Subcutaneous abdominal adipose tissue (tissue), 5 donors: ENCODE data around the gene STAC3.

Experiments
- H3K27ac ChIP-seq: one replicate; pipeline ENCODE4 v1.7.0; 2013; ENCODE audit warnings: low read depth, mild to moderate bottlenecking, inconsistent platforms, low read length, moderate library complexity
- H3K27me3 ChIP-seq, 5 donors: one replicate each; pipeline ENCODE4 v1.7.0; 2013; ENCODE audit warnings: low read length in 5 of 5, inconsistent platforms in 1 of 5; ENCODE audit not compliant: control insufficient read depth in 5 of 5, insufficient read depth in 4 of 5
- H3K36me3 ChIP-seq, 5 donors: one replicate each; pipeline ENCODE4 v1.7.0; 2013; ENCODE audit warnings: low read length in 5 of 5; ENCODE audit not compliant: control insufficient read depth in 5 of 5, insufficient read depth in 5 of 5
- H3K4me1 ChIP-seq, 5 donors: one replicate each; pipeline ENCODE4 v1.7.0; 2013; ENCODE audit warnings: low read length in 5 of 5, mild to moderate bottlenecking in 3 of 5, moderate library complexity in 1 of 5; ENCODE audit not compliant: control insufficient read depth in 5 of 5, insufficient read depth in 5 of 5
- H3K4me3 ChIP-seq, 5 donors: one replicate each; pipeline ENCODE4 v1.7.0; 2013; ENCODE audit warnings: low read length in 5 of 5, low read depth in 1 of 5
- H3K9ac ChIP-seq, 5 donors: one replicate each; pipeline ENCODE4 v1.7.0; 2013; ENCODE audit warnings: low read length in 5 of 5, mild to moderate bottlenecking in 4 of 5, moderate library complexity in 3 of 5
- H3K9me3 ChIP-seq, 5 donors: one replicate each; pipeline ENCODE4 v1.7.0; 2013; ENCODE audit warnings: low read length in 5 of 5; ENCODE audit not compliant: control insufficient read depth in 5 of 5
- donor health status: healthy.
- donor health status: healthy.
- donor health status: healthy.
- donor health status: healthy.
- donor health status: healthy.

Gene STAC3

DNA sequence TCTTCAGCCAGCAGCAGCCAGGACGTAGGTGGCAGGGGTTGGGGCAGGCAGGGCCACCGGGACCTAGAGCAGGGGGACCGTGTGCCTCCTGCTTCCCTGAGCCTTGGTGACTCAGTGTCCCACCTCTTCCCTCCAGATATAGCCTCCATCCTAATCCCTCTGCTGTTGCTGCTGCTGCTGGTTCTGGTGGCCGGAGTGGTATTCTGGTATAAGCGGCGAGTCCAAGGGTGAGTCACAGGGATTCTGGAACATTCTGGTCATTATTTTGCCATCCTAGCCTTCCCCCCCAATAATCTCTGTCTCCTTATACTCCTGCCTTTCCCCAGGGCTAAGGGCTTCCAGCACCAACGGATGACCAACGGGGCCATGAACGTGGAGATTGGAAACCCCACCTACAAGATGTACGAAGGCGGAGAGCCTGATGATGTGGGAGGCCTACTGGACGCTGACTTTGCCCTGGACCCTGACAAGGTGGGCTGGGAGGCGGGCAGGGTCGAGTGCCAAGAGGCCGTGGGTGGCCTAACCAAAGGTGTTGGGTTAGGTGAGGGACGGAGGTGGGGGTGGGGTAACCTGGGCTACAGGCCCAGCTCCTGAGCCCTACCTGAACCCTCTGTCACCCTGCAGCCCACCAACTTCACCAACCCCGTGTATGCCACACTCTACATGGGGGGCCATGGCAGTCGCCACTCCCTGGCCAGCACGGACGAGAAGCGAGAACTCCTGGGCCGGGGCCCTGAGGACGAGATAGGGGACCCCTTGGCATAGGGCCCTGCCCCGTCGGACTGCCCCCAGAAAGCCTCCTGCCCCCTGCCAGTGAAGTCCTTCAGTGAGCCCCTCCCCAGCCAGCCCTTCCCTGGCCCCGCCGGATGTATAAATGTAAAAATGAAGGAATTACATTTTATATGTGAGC lies 38.9 kb downstream of the STAC3 start:
- Histone ChIP-seq H3K4me3 (no peak overlapping the region), H3K9ac (no peak overlapping the region), H3K27ac (no peak overlapping the region), H3K27me3 (peaks cover 0 to 18% (median 12%) of the 10 kb centered on the region in 5 donors), H3K9me3 (no peaks in the 10 kb centered on the region), H3K36me3 (peaks cover 0 to 61% (median 56%) of the 10 kb centered on the region in 5 donors), H3K4me1 (peaks cover 0 to 35% (median 29%) of the 10 kb centered on the region in 5 donors)

DNA sequence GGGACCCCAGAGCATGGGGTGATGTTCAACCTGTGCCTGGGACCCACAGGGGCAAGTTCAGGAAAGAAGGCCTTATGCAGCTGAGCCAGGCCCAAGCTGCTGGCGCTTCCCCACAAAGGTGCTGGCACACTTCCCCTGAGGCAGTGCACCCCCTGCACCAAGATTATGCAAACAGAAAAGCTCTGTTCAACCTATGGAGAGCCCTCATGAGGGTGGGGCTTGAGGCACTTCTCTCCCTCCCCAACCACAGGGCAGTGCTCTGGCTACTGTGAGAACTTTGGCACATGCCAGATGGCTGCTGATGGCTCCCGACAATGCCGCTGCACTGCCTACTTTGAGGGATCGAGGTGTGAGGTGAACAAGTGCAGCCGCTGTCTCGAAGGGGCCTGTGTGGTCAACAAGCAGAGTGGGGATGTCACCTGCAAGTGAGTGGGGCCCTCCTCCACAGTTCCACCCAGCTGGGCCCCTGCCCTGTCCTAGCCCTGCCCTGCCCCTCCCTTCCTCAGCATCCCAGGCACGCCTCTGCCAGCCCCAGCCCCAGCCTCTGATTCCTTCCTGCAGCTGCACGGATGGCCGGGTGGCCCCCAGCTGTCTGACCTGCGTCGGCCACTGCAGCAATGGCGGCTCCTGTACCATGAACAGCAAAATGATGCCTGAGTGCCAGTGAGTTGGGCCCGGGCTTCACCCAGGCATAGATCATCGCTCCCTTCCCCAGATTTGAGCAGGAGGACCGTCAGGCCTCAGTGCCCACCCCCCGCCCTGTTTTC lies 39.9 kb downstream of the STAC3 start:
- Histone ChIP-seq H3K36me3 (peaks cover 0 to 67% (median 62%) of the 10 kb centered on the region in 5 donors), H3K4me3 (no peak overlapping the region)

DNA sequence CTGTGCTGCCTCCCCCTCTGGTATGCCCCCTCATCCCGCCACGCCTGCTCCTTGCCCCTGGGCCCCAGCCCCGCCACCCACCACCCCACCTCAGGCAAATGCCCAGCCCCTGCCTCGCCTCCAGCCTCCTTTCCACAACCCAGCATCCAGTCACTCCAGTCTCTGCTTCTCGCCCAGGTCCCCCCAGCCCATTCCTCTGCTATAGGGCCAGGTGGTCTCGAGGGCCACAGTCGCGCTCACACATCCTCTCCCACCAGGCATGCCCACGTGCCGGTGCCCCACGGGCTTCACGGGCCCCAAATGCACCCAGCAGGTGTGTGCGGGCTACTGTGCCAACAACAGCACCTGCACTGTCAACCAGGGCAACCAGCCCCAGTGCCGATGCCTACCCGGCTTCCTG lies 40.5 kb downstream of the STAC3 start:
- Histone ChIP-seq H3K27ac (no peak overlapping the region), H3K9me3 (no peaks in the 10 kb centered on the region), H3K9ac (no peak overlapping the region), H3K36me3 (peaks cover 0 to 73% (median 69%) of the 10 kb centered on the region in 5 donors), H3K4me3 (no peak overlapping the region), H3K4me1 (peaks cover 0 to 20% (median 16%) of the 10 kb centered on the region in 5 donors), H3K27me3 (peaks cover 0 to 10% (median 5%) of the 10 kb centered on the region in 5 donors)

More for the DNA sequence above, 39.9 kb downstream of the STAC3 start:
- no peak overlapping the region for H3K27ac ChIP-seq
- peaks cover 0 to 16% (median 10%) of the 10 kb centered on the region in 5 donors for H3K27me3 ChIP-seq
- no peak overlapping the region for H3K9ac ChIP-seq
- H3K4me1 ChIP-seq, result peaks cover 0 to 27% (median 23%) of the 10 kb centered on the region in 5 donors
- no peaks in the 10 kb centered on the region for H3K9me3 ChIP-seq

GRCh38 chr12:57209916-57210315 lies 41.1 kb downstream of the STAC3 start:
- peaks cover 0 to 79% (median 74%) of the 10 kb centered on the region in 5 donors for H3K36me3 ChIP-seq
- H3K27ac ChIP-seq, result no peak overlapping the region
- H3K9me3 ChIP-seq, result no peaks in the 10 kb centered on the region
- peaks cover 0 to 19% (median 15%) of the 10 kb centered on the region in 5 donors for H3K4me1 ChIP-seq
- H3K27me3 ChIP-seq, result peaks cover 0 to 7% (median 3%) of the 10 kb centered on the region in 5 donors
- H3K9ac ChIP-seq, result no peak overlapping the region
- H3K4me3 ChIP-seq, result no peak overlapping the region

DNA sequence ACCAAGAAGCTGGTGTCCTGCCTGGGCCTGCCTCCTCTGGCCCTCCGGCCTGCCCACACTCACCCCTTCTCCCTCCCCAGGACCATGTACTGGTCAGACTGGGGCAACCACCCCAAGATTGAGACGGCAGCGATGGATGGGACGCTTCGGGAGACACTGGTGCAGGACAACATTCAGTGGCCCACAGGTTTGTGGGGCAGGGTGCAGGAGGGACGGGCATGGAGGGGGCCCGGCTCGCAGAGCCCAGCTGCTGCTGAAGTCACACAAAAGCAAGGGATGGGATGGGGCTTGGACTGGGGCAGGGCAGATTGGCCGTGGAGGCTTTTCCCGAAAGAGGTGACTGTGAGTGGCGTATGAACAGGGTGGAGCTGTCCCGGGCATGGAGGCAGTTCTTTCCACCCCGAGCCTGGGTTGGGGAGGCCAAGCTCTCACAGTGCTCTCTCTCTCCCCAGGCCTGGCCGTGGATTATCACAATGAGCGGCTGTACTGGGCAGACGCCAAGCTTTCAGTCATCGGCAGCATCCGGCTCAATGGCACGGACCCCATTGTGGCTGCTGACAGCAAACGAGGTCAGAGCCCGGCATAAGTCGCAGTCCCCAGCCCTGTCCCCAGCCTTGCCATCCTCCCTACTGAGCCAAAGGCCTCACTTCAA lies 42.2 kb downstream of the STAC3 start:
- H3K9ac ChIP-seq, result no peak overlapping the region
- peaks cover 0 to 90% (median 86%) of the 10 kb centered on the region in 5 donors for H3K36me3 ChIP-seq
- H3K27me3 ChIP-seq, result no peaks in the 10 kb centered on the region
- peaks cover 0 to 10% (median 9%) of the 10 kb centered on the region in 5 donors for H3K4me1 ChIP-seq
- no peak overlapping the region for H3K4me3 ChIP-seq
- H3K9me3 ChIP-seq, result no peaks in the 10 kb centered on the region
- H3K27ac ChIP-seq, result no peak overlapping the region

DNA sequence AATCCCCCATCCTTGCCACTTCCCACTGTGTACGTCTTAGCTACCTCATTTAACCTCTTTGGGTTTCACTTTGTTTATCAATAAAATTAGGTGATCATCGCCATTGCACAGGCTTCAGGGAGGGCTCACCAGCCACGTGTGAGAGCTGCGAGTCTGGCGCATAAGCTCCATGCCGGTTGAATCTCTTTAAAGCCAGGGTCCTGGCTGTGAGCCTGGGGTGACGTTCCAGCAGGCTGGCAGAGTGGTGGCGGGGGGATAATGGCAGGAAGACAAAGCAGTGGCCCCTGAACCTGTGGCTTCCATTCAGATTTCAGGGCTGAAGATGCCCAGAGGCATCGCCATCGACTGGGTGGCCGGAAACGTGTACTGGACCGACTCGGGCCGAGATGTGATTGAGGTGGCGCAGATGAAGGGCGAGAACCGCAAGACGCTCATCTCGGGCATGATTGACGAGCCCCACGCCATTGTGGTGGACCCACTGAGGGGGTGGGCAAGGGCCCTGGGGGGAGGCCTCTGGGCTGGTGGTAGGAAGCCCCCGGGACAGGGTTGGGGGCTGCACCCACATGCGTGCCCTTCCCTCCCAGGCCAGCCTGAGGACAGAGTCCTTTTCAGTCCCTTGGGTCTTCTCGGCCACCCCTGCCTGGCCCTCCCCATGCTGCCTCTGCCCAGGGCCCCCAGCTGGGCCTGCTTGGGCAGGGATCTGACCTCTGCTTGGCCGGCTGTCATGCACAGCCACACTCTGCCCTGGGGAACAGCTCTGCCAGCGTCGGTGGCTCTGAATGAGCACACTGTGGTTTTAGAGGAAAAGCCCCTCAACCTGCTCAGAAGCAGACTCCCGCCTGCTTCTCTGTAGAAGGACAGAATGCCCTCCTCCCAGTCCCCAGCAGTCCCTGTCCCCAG lies 43.0 kb downstream of the STAC3 start:
- Histone ChIP-seq H3K27me3 (no peaks in the 10 kb centered on the region), H3K36me3 (peaks cover 0 to 94% (median 91%) of the 10 kb centered on the region in 5 donors), H3K4me1 (peaks cover 0 to 5% (median 3%) of the 10 kb centered on the region in 5 donors), H3K9ac (no peak overlapping the region), H3K27ac (no peak overlapping the region), H3K9me3 (no peaks in the 10 kb centered on the region), H3K4me3 (no peak overlapping the region)

GRCh38 chr12:57205931-57206330 lies 45.1 kb downstream of the STAC3 start:
- no peak overlapping the region for H3K4me3 ChIP-seq
- peaks cover 0 to 95% (median 93%) of the 10 kb centered on the region in 5 donors for H3K36me3 ChIP-seq
- H3K4me1 ChIP-seq, result no peaks in the 10 kb centered on the region
- H3K27me3 ChIP-seq, result no peaks in the 10 kb centered on the region
- H3K27ac ChIP-seq, result no peak overlapping the region
- no peaks in the 10 kb centered on the region for H3K9me3 ChIP-seq
- H3K9ac ChIP-seq, result no peak overlapping the region

GRCh38 chr12:57205186-57205585 lies 45.8 kb downstream of the STAC3 start:
- Histone ChIP-seq H3K9ac (no peak overlapping the region), H3K27ac (no peak overlapping the region), H3K27me3 (no peaks in the 10 kb centered on the region), H3K4me1 (no peaks in the 10 kb centered on the region), H3K4me3 (no peak overlapping the region), H3K36me3 (peaks cover 0 to 95% (median 93%) of the 10 kb centered on the region in 5 donors), H3K9me3 (no peaks in the 10 kb centered on the region)

- Histone ChIP-seq H3K9me3 (no peaks in the 10 kb centered on the region), H3K27ac (no peak overlapping the region), H3K4me3 (no peak overlapping the region), H3K27me3 (no peaks in the 10 kb centered on the region), H3K9ac (no peak overlapping the region), H3K4me1 (no peaks in the 10 kb centered on the region), H3K36me3 (peaks cover 0 to 95% (median 93%) of the 10 kb centered on the region in 5 donors)
Observed at GRCh38 chr12:57204454-57204853, 46.5 kb downstream of the STAC3 start.
